Tongue (tissue), 2 donors: ENCODE measurements around the gene TEKTIP1. TPM values are rescaled to one million over a fixed set of nuclear protein-coding genes. Genes with fewer than 3 reads are reported as not detected.

Experiments
- DNase-seq: peaks from one replicate; pipeline ENCODE4 v3.0.0-alpha.2; 2015
- total RNA-seq: library from RNA; depleted of rRNA; stranded (reverse); fragments of >200 nt; gene quantifications from one replicate; pipeline ENCODE4 v1.2.3, GENCODE V29; 2014

Gene TEKTIP1
- not detected for total RNA-seq

DNA sequence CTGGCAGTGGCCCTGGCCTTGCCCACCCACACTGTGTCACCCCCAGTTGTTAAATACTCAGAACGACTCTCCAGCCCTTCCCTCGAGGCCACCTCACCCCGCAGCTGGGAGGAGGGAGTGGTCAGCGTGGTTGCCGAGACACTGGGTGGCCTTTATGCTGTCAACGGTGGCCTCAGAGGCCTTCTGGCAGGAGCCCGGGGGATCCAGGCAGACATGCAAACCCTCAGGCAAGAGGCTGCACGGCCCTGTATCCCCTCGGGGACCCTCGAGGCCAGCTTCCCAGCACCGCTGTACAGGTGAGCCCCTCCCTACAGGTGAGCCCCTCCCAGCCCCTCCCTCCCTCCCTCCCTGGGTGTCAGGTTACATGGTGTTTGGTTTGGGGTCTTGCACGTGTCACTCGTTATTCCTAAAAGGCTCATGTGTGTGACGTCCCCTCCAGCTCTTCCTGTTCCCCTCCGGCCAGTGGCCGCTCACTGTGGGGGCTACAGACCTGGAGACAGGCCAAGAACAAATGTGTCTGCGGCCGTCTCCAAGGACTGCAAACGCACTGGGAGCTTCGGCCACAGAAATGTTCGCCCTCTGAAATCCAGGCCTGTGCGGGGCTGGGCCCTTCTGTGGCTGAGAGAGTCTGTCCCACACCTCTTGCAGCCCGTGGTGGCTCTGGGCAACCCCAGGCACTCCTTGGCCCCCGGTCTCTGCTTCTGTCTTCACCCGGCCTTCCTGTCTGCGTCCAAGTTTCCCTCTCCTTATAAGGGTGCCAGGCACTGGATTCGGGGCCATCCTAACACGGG, at the start of gene TEKTIP1:
TEKTIP1 (plus strand) TSS at position 210 of the 791 bp plus-strand sequence; CDS start at position 214, 4 bp downstream.
- DNase-seq: no peak

DNA sequence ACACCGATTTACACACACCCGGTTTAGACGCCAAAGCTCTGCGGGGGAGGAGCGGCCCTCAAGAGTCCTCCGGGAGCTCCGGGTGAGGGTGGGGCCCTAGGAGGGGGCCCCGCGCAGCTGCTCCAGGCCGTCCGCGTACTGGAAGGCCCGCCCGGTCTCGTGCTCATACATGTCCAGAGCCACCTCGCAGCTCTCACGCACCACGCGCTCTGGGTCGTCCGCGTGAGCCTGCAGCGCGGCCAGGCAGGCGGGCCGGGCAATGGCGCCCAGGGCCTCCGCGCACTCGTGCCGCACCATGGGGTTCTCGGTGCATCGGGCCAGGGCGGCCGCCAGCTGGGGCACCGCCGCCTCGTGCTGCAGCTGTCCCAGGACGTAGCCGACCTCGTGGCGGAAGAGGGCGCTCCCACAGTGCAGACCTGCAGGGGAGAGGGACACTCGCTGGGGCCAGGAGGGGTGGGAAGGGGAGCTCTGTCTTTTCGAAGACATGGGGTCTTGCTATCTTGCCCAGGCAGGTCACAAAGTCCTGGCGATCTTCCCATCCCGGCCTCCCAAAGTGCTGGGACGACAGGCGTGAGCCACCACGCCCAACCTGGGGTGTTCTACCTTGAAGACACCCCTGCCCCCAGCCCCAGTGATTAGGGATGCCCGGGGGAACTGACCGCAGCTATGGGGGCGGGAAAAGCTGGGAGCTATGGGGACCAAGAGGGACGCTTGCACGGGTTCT, 47.4 kb upstream of the TEKTIP1 start:
- DNase-seq: no peak

DNA sequence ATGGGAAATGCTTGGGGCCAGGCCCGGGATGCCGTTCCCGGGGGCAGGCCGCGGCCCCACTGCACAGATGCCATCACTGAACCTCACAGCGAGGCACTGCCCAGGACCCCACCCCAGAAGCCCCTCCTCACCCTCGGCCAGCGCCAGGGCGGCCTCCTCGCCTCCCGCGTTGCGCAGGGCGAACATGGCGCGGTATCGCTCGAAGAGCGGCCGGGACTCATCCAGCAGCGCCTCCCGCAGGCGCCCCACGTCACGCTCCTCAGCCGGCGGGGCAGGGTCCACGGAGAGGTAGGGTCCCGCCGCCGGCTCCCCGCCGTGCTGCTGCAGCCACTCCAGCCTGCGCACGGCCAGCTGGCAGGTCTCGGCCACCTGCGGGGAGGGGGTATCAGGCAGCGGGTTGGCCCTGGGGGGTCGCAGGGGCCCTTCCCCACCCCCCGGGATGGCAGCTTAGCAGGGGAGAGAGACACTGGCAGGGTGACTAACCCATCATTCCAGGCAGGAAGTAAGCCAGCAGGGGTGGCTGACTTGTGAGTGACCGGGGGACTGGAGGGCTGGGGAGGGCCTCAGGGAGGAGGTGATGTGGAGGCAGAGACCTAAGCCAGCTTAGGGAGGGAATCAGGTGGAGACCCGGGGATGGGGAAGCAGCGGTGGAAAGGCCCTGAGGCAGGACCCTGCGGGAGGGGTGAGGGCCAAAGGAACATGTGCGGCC, 46.7 kb upstream of the TEKTIP1 start:
- no peak for DNase-seq

DNA sequence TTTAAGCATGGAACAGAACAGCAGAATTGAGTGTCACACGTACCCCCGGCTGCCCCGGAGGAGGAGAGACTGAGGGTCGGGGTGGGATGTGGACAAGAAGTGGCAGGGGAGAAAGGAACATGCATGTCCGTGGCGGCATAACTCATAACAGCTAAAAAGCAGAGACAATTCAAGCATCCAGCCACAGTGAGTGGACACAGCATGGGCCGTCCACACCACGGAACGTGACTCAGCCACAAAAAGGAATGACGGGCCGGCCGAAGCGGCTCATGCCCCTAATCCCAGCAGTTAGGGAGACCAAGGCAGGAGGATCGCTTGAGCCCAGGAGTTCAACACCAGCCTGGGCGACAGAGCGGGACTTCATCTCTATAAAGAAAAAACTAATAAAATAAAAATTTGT, 46.1 kb upstream of the TEKTIP1 start:
- DNase-seq: no peak

GRCh38 chr19:3493651-3494050, 45.3 kb upstream of the TEKTIP1 start:
- no peak for DNase-seq

- DNase-seq: no peak
These were observed 44.9 kb upstream of the TEKTIP1 start for GRCh38 chr19:3494051-3494450.

- no peak for DNase-seq
These were observed 44.4 kb upstream of the TEKTIP1 start for GRCh38 chr19:3494559-3494958.

DNA sequence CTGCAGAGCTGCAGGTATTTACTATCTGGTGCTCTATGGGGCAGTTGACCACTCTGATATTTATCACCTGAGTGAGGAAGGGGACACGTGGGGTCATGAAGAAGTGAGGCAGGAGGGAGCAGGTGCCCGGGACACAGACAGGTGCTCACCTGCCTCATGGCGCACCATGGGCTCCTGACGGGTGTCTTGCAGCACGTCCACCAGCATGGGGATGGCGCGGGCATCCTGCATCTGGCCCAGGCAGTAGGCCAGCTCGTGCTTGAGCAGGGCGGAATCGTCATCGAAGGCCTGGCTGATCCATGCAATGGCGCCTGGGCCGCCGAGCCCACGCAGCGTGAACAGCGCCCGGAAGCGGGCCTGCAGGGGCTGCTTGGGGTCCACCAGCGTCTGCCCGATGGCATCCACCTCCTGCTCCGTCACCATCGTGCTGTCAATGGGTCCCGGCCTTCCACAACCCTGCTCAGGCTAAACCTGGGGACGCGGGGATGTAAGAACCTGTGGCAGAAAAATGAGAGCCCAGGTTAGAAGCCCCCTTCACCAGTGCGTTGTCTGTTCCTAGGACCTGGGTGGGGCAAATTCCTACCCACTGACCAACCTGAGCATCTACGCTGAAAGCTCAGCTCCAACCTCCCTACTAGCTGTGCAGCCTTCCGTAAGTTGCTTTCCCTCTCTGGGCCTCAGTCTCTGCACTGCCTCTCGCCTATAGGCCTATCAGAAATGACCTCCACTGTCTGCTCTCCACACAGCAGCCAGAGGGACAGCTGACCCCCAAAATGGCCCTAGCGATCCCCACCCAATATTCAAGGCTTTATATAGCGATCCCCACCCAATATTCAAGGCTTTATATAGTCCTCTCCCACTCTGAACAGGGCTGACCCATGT, 42.3 kb upstream of the TEKTIP1 start:
- no peak for DNase-seq

- DNase-seq: no peak
These were observed 41.0 kb upstream of the TEKTIP1 start for GRCh38 chr19:3497757-3498520.

DNA sequence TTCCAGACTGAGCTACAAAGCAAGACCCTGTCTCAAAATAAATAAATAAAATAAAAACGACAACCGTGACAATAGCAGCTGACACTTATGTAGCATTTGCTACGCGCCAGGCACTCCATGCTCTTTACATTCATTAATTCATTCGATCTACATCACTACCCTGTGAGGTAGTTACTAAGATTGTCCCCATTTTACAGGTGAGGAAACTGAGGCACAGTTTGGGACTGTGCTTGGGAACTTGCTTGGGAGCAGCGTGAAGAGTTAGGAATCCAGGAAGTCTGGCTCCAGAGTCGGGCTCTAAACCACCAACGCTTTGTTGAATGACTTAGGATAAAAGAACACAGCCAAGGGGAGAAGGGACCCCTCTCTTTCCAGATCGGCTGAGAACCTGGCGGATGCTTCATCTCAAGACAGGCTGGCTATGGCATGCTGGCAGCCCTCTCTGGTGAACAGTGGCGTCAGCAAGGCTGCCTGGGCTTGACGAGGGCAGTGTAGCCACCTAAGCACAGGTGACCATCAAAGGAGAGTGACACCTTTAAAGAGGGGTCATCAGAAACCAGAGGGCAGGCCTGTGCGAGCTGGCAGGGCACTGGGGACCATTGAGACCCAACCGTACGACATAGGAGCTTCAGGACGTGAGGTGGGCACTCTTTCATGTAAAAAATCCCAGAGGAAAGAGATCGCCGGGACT, 39.1 kb upstream of the TEKTIP1 start:
- no peak for DNase-seq

DNA sequence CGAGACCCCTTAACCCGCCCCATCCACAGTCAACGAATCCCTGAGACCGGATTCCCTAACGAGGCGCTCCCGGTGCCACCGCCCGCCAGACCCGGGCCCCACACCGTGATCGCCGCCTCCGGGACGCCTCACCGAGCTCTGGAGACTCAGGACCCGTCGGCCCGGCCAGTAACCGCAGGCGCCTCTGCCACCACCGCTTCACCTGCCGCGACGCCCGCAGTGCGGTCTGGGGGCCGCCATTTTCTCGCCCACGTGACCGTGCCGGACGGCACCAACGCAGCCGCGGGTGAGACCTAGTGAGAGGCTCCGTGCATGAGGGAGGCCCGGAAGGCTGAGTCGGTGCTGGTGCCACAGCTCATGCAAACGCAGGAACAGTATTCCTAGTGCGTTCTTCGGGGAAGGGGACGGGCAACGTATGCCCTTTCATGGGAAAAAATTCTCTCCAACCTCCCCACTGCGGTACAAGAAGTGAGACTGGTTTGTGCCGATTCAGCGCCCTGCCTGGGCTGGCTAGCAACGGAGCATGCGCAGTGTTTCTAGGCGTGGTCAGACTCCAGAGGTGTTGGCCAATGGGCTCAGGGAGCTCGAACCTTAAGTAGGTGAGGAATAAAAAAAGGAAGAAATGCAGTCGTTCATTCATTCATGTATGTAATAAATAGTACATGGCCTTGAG, 38.4 kb upstream of the TEKTIP1 start, which contains the start of gene DOHH:
DOHH (minus strand) TSS at position 246 of the 673 bp plus-strand sequence. CDS start 3,860 bp downstream, outside the sequence.
- peak; percentile 99 for DNase-seq

GRCh38 chr19:3501780-3502179, 37.2 kb upstream of the TEKTIP1 start:
- no peak for DNase-seq

DNA sequence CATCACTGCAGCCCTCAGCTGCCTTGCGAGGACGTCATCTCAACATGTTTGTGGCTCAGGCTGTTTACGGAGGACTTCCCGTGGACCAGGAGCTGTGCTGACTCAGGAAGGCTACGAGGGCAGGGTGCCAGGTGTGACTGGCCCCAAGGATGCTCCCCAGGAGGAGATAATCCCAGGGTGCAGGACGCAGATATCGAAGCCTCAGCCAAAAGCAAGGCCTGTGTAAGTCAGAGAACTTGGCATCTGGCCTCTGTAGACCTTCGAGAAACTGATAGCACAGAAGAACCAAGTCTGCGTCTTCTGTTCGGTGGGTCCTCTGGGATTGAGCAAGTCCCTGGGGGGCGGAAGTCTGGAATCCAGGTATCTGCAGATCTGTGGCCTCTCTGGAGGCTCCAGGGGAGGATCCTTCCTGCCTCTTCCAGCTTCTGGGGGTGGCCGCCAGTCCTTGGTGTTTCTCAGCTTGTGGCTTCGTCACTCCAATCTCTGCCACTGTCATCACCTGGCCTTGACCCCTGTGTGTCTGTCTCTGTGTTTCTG, 35.9 kb upstream of the TEKTIP1 start:
- DNase-seq: no peak

DNA sequence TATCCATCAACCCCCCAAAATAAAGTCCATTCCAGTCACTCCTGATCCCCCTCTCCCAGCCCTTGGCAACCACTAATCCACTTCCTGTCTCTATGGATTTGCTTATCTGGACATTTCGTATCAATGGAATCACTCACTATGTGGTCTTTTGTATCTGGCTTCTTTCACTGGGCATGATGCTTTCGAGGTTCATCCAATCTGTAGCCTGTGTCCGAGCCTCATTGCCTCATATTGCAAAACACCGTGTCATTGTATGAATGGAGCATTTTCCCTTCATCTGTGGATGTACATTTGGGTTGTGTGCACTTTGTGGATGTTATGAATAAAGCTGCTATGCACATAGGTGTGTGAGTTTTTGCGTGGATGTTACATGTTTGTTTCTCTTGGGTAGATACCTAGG, 34.2 kb upstream of the TEKTIP1 start:
- no peak for DNase-seq

DNA sequence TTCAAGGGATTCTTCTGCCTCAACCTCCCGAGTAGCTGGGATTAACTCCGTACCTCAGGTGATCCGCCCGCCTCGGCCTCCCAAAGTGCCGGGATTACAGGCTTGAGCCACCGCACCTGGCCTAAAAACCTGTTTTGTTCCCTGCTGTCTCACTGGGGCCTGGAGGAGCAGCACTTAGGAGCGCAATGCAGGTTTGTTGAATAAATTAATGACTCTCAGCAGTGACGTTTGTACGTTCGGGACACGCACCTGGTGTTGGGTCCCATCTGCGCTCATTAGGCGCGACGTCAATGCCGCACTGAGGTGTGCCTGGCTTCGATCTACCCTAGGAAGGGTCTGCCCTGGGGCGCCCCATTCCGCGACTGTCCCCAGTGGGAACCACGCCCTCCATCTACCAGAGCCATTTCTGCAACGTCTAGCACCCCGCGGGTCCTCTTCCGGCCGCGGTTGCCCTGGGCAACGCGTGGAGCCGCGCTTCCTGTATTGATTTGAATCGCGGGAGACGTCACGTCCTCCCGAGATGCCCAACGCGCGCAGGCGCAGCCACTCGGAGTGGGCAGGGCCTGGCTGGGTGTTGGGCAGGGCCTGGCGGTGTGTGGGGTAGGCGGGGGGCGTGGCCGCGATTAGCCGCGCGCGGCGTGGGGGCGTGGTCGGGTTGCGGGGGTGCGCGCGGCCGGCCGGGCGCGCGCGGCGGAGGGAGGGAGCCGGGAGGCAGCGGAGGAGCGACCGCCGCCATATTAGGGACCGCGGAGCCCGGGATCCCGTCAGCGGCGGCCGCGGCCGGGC, 33.2 kb upstream of the TEKTIP1 start, which contains the start of gene FZR1:
FZR1 (plus strand) TSS at position 714 of the 786 bp plus-strand sequence. CDS start 16,679 bp downstream, outside the sequence.
- DNase-seq: peak; percentile 99

DNA sequence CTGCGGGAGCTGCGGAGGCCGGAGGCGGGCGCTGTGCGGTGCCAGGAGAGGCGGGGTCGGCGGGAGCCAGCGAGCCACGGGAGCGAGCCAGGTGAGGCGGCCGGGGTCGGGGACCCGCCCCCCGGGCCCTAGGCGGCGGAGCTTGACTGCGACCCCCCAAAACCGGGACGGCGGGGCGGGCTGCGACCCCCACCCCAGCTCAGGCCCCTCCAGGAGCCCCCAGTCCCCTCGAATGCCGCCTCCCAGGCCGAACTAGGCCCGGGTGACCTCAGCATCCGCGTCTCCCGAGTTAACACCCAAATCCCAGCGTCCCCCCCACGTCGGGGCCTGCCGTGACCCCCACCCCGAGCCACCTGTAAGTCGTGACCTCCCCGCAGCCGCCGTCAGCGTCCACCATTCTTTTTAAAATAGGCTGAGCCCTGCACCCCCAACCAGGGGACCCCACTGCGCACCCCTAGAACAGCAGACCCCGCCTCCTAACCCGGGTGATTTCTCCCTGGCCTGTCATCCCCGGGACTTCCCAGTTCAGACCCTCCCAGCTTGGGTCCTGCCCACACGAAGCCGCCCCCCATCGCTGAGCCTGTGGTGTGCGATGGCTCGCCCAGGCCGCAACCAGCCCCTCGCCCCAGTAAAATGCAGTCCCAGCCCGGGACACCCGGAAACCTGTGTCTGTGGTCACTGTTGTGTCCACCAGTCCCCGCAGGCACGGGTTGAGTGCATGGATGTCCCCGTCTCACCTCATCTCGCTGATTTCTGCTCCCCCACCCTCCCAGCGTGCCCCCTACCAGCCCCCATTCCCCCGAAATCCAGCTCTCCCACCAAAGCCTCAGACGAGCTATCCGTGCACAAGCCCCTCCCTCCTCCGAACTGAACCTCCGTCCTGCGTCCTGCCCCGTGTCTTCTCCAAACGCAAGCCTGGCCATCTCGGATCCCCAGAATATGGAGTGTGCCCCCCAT, 32.3 kb upstream of the TEKTIP1 start:
- DNase-seq: peak; percentile 49
